ENCODE results near the gene DUSP18. TPM values are rescaled to one million over a fixed set of nuclear protein-coding genes. Genes with fewer than 3 reads are reported as not detected.

Gene DUSP18
- total RNA-seq, 2 donors from 2014 or later = 7.3 to 7.6 TPM

DNA sequence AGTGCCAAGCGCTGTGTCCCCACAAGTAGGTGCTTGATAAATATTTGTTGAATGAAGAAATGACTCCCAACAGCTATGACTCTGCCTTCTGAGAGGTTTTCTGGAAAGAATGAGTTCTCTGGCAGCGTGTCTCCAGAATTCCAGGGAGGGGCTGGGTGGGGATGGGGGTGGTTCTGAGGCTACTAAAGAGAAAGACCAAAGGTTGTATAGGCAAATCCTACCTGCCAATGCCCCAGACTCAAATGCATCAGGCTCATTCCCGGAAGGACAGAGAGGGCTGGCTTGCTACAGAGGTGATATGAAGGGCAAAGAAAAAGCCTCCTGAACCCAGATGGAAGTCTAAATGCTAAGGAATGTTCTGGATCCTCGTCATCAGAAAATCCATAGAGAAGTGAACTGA is 1.9 kb downstream of the DUSP18 start:
- TF ChIP-seq, protein P1, sequence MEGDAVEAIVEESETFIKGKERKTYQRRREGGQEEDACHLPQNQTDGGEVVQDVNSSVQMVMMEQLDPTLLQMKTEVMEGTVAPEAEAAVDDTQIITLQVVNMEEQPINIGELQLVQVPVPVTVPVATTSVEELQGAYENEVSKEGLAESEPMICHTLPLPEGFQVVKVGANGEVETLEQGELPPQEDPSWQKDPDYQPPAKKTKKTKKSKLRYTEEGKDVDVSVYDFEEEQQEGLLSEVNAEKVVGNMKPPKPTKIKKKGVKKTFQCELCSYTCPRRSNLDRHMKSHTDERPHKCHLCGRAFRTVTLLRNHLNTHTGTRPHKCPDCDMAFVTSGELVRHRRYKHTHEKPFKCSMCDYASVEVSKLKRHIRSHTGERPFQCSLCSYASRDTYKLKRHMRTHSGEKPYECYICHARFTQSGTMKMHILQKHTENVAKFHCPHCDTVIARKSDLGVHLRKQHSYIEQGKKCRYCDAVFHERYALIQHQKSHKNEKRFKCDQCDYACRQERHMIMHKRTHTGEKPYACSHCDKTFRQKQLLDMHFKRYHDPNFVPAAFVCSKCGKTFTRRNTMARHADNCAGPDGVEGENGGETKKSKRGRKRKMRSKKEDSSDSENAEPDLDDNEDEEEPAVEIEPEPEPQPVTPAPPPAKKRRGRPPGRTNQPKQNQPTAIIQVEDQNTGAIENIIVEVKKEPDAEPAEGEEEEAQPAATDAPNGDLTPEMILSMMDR (conservative IDR thresholded peaks at IDR 0.05) = no peak
- no peak overlapping the region for H3K4me3 Mint-ChIP-seq
- H3K4me1 ChIP-seq (ENCODE audit: control insufficient read depth, insufficient read depth, low read length) = no peaks in the 10 kb centered on the region
- 89 to 96% methylated on average over 3 to 4 of the region's 4 CpGs for WGBS, 2 experiments (ENCODE audit: insufficient coverage in 1 of 2, insufficient read length in 1 of 2)
- no peaks in the 10 kb centered on the region for H3K9me3 Mint-ChIP-seq
- H3K9me3 ChIP-seq (ENCODE audit: control insufficient read depth, low read length) = no peaks in the 10 kb centered on the region
- no peak overlapping the region for H3K4me3 ChIP-seq (ENCODE audit: low read length)
- H3K36me3 Mint-ChIP-seq (ENCODE audit: low read depth) = peaks cover 18% of the 10 kb centered on the region
- H3K27me3 ChIP-seq (ENCODE audit: control insufficient read depth, insufficient read depth, low read length, poor library complexity, severe bottlenecking) = peaks cover 14% of the 10 kb centered on the region
- H3K36me3 ChIP-seq (ENCODE audit: control insufficient read depth, insufficient read depth, low read length) = peaks cover 7% of the 10 kb centered on the region
- peaks cover 28% of the 10 kb centered on the region for H3K27me3 Mint-ChIP-seq (ENCODE audit: insufficient read depth)
- H3K27ac ChIP-seq (ENCODE audit: low read depth, low read length) = no peak overlapping the region
- DNase-seq = no peak
- H3K27ac Mint-ChIP-seq = no peak overlapping the region
- H3K9ac ChIP-seq (ENCODE audit: extremely low read depth, low read length, poor library complexity, severe bottlenecking) = no peak overlapping the region
- H3K4me1 Mint-ChIP-seq = peaks cover 13% of the 10 kb centered on the region

DNA sequence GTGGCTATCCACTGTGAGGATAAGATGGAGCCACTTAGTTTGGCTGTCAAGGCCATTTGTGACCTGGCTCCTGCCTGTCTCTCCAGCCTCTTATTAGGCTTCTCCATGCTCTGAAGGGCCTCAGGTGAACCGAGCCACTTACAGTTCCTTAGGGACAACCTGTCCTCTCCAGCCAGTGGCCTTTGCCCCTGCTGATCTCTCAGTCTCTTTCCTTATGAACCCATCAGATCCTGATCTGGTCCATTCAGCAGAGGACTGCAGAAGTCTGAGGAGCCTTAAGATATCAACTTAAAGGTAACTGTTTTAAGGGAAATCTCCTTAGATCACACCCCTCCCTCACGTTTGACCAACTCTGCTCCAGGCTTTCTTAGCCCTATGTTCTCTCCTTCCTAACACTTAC is 2.4 kb downstream of the DUSP18 start:
- Histone ChIP-seq H3K4me3 (ENCODE audit: low read length) (no peak overlapping the region), H3K27ac (ENCODE audit: low read depth, low read length) (no peak overlapping the region), H3K36me3 (ENCODE audit: control insufficient read depth, insufficient read depth, low read length) (peaks cover 7% of the 10 kb centered on the region), H3K9ac (ENCODE audit: extremely low read depth, low read length, poor library complexity, severe bottlenecking) (no peak overlapping the region), H3K9me3 (ENCODE audit: control insufficient read depth, low read length) (no peaks in the 10 kb centered on the region), H3K4me1 (ENCODE audit: control insufficient read depth, insufficient read depth, low read length) (no peaks in the 10 kb centered on the region), H3K27me3 (ENCODE audit: control insufficient read depth, insufficient read depth, low read length, poor library complexity, severe bottlenecking) (peaks cover 14% of the 10 kb centered on the region)
- H3K27me3 Mint-ChIP-seq (ENCODE audit: insufficient read depth) = peaks cover 22% of the 10 kb centered on the region
- H3K9me3 Mint-ChIP-seq = no peaks in the 10 kb centered on the region
- 81 to 94% methylated on average over 2 of the region's 2 CpGs for WGBS, 2 experiments (ENCODE audit: insufficient coverage in 1 of 2, insufficient read length in 1 of 2)
- peaks cover 22% of the 10 kb centered on the region for H3K36me3 Mint-ChIP-seq (ENCODE audit: low read depth)
- peaks cover 13% of the 10 kb centered on the region for H3K4me1 Mint-ChIP-seq
- H3K27ac Mint-ChIP-seq = no peak overlapping the region
- TF ChIP-seq, protein P1 (conservative IDR thresholded peaks at IDR 0.05) = no peak
- H3K4me3 Mint-ChIP-seq = no peak overlapping the region
- DNase-seq = no peak

DNA sequence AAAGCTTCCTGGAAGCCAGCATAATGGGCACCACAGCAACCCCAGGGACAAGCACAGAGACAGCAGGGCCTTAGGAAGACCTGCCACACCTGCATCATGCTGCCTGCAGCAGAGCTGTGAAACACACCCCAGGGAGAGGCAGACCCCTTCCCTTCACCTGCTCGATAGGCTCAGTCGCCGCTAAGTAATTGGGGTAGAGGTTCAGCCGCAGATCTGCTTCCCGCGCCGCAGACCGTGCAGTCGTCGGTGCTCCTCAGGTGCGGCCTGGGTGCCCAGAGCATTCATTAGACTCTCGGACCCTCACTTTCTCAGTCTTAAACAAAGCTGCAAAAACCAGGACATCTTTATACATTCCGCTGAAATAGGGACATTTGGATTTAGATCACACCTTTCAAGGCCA is 2.9 kb downstream of the DUSP18 start:
- Mint-ChIP-seq H3K27me3 (ENCODE audit: insufficient read depth) (peaks cover 21% of the 10 kb centered on the region), H3K9me3 (no peaks in the 10 kb centered on the region), H3K27ac (no peak overlapping the region), H3K4me1 (peaks cover 13% of the 10 kb centered on the region), H3K36me3 (ENCODE audit: low read depth) (peaks cover 23% of the 10 kb centered on the region), H3K4me3 (no peak overlapping the region)
- TF ChIP-seq, protein P1 (conservative IDR thresholded peaks at IDR 0.05) = no peak
- Histone ChIP-seq H3K9ac (ENCODE audit: extremely low read depth, low read length, poor library complexity, severe bottlenecking) (no peak overlapping the region), H3K27me3 (ENCODE audit: control insufficient read depth, insufficient read depth, low read length, poor library complexity, severe bottlenecking) (peaks cover 14% of the 10 kb centered on the region), H3K9me3 (ENCODE audit: control insufficient read depth, low read length) (no peaks in the 10 kb centered on the region), H3K27ac (ENCODE audit: low read depth, low read length) (no peak overlapping the region), H3K4me1 (ENCODE audit: control insufficient read depth, insufficient read depth, low read length) (no peaks in the 10 kb centered on the region), H3K36me3 (ENCODE audit: control insufficient read depth, insufficient read depth, low read length) (peaks cover 7% of the 10 kb centered on the region), H3K4me3 (ENCODE audit: low read length) (no peak overlapping the region)
- WGBS, 2 experiments (ENCODE audit: insufficient coverage in 1 of 2, insufficient read length in 1 of 2) = 96% methylated on average over 12 to 13 of the region's 13 CpGs
- DNase-seq = no peak

Measured in endodermal cell (in vitro differentiated cells).